Omental fat pad (tissue), 4 donors: ENCODE data around the gene MAP2K3. TPM values are rescaled to one million over a fixed set of nuclear protein-coding genes. Genes with fewer than 3 reads are reported as not detected.

Source experiments
- ATAC-seq: fragments of 150-250 bp; one replicate; pipeline ENCODE4 v1.9.1; 2016; ENCODE audit warnings: mild to moderate bottlenecking, moderate library complexity; ENCODE audit not compliant: low FRiP score
- DNase-seq: peaks from one replicate; pipeline ENCODE4 v3.0.0-alpha.2; 2019; ENCODE audit warnings: low spot score
- total RNA-seq, 4 donors: library from RNA; depleted of rRNA; stranded (reverse); fragments of >200 nt; gene quantifications; one replicate each; pipeline ENCODE4 v1.1.0, GENCODE V29; 2016
- TF ChIP-seq, protein P1 (sequence below), 3 donors: fragments of 450-650 bp; IDR thresholded peaks; one replicate each; pipeline ENCODE4 v1.5.1; 2016 to 2017; ENCODE audit warnings: antibody characterized with exemption in 3 of 3, mild to moderate bottlenecking in 3 of 3, moderate library complexity in 2 of 3

The MAP2K3 gene
- total RNA-seq, 4 donors from 2014 or later: 36.8 to 170 (median 58.5) TPM

DNA sequence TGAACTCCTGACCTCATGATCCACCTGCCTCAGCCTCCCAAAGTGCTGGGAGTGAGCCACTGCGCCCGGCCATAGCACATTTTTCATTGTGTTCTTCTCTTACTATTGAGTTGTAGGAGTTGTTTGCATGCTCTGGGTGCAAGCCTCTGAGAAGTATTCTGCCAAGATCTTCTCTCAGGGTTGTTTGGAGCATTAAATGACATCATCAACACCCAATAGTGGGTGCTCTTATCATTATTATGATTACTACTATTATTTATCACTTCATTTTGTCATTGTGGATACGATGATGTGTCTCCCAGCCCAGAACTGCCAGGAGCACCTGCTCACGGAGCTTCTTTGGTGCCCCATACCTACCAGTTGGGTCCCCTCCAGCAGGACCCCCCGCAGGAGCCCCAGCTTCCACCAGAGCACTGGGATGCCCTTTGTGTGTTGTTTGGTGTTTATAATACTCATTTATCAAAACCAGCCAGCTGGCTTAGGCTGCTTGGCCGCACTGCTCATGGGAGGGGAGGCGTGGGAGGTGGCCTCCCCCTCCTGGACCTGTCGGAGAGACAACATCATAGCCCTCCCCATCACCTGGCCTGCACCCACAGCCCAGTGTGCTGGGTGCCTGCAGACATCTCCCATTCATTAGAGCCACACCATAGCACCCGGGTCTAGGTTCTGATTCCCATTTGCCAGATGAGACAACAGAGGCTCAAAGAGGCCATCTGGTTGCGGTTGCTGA lies 12.9 kb upstream of the MAP2K3 start:
- ATAC-seq (no peak), DNase-seq (no peak)
- TF ChIP-seq, protein P1, sequence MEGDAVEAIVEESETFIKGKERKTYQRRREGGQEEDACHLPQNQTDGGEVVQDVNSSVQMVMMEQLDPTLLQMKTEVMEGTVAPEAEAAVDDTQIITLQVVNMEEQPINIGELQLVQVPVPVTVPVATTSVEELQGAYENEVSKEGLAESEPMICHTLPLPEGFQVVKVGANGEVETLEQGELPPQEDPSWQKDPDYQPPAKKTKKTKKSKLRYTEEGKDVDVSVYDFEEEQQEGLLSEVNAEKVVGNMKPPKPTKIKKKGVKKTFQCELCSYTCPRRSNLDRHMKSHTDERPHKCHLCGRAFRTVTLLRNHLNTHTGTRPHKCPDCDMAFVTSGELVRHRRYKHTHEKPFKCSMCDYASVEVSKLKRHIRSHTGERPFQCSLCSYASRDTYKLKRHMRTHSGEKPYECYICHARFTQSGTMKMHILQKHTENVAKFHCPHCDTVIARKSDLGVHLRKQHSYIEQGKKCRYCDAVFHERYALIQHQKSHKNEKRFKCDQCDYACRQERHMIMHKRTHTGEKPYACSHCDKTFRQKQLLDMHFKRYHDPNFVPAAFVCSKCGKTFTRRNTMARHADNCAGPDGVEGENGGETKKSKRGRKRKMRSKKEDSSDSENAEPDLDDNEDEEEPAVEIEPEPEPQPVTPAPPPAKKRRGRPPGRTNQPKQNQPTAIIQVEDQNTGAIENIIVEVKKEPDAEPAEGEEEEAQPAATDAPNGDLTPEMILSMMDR (IDR thresholded peaks at IDR 0.05): no peak

- ATAC-seq (no peak), DNase-seq (no peak)
- TF ChIP-seq, protein P1 (IDR thresholded peaks at IDR 0.05): no peak
These were observed 12.3 kb upstream of the MAP2K3 start for GRCh38 chr17:21272250-21272649.

DNA sequence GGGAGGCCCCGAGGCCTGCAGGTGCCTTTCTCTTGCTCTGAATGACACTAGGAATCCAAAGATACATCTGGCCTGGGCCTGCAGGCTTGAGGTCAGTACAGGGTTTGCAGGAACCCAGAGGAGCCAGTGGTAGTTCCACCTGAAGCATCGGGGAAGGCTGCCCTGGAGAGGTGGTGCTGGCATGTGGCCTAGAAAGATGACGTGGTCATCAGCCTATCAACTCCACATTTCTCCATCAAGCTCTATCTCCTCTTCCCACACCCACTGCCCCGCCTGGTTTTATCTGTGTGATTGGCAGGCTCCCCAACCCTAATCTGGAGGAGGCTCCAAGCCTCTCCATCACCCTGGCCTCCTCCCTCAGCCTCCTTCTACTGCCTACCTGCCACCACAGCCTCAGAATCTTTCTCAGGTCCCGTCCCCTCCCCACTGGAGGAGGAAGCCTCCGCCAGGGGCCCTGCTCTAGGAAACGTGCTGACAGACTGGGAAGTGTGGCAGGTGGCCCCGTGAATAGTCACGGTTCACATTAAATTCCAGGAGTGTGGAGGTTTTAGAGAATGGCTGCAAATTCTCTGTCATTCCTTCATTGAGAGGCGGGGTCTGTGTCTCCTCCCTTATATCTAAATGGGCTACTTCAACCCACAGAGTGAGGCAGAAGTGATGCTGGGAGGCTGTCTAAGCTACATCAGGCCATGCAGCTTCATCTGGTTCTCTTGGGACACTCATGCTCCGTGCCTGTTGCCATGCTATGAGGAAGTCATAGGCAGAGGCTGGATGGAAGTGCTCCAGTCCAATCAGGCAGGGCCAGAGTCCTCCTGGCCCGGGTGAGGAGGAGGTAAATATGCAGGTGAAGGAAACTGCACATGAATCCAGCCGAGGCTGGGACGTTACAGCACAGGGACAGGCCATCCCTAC lies 11.4 kb upstream of the MAP2K3 start:
- DNase-seq: no peak
- TF ChIP-seq, protein P1 (IDR thresholded peaks at IDR 0.05): no peak
- ATAC-seq: no peak

GRCh38 chr17:21275047-21275578 lies 9.4 kb upstream of the MAP2K3 start:
- ATAC-seq: no peak
- DNase-seq: no peak
- TF ChIP-seq, protein P1 (IDR thresholded peaks at IDR 0.05): no peak

DNA sequence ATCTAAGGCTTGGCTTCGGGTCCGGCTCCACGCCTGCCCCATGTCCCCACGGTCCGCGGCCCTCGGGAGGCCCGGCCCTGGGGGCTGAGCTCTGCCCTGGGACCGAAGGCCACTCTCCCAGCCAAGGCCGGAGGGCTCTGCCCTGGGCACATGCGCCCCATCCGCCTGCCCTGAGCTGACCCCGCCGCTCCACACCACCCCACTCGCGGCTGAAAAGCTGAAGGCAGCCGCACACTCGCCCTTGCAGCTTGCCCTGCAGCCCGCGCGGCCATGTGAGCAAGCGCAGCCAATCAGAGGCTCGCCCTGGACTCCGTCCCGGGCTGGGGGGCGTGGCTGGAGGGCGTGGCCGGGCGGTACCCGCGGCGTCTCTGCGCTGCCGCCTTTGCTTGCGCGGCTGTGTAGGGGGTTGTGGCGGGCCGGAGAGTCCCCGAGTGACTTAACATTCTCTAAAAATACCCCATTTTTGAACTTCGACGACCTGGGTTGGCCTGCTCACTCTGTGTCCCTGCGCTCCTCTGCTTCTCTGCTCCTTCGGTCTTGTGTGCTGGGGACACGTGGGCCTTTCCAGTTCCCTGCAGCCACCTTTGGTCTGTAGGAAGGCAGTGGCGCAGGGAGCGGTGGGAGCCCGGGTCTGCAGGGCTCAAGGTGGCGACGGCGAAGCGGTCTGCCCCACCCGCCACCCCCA lies 8.8 kb upstream of the MAP2K3 start:
- ATAC-seq (peak; percentile 85), DNase-seq (peak; percentile 89)
- TF ChIP-seq, protein P1 (IDR thresholded peaks at IDR 0.05): no peak

DNA sequence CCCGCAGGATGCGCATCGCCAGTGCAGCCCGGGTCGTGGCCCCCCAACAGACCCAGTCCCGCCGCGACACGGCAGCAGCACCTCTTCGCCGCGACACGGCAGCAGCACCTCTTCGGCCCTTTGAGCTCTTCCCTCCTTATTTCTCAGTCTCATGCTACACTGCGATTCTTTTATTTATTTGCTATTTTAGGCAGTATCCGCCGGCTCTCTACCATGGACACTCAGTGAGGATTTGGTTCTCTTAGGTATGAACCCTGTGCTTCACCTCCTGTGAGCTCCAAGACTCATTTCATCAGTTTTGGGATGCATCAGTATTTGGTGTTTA lies 8.3 kb upstream of the MAP2K3 start:
- TF ChIP-seq, protein P1 (IDR thresholded peaks at IDR 0.05): no peak
- ATAC-seq: no peak
- DNase-seq: no peak
